Neural crest cell (in vitro differentiated cells): ENCODE data around the gene TUT1. TPM values are rescaled to one million over a fixed set of nuclear protein-coding genes. Genes with fewer than 3 reads are reported as not detected.
A peak's percentile ranks its signal among the peaks of the same experiment; 100 is the strongest.

Experiments
- DNase-seq: peaks from one replicate; pipeline ENCODE4 v3.0.0; 2021; ENCODE audit warnings: low read depth, mixed read lengths, low spot score
- H3K27ac Mint-ChIP-seq: one replicate; pipeline ENCODE4 v1.8.0; 2021; ENCODE audit warnings: mild to moderate bottlenecking, mixed read lengths; ENCODE audit not compliant: unreplicated experiment
- H3K27me3 Mint-ChIP-seq: 2 replicates; pipeline ENCODE4 v1.8.0; 2021; ENCODE audit warnings: low read depth, mild to moderate bottlenecking, mixed read lengths
- H3K36me3 Mint-ChIP-seq: 2 replicates; pipeline ENCODE4 v1.8.0; 2021; ENCODE audit warnings: low read depth, mild to moderate bottlenecking, mixed read lengths
- H3K4me1 Mint-ChIP-seq: 2 replicates; pipeline ENCODE4 v1.8.0; 2021; ENCODE audit warnings: mixed read lengths
- H3K4me3 Mint-ChIP-seq: one replicate; pipeline ENCODE4 v1.8.0; 2021; ENCODE audit warnings: mild to moderate bottlenecking, mixed read lengths
- H3K9me3 Mint-ChIP-seq: 2 replicates; pipeline ENCODE4 v1.8.0; 2021; ENCODE audit warnings: mixed read lengths
- CTCF ChIP-seq: fragments of 200-600 bp; sonication (generic); conservative IDR thresholded peaks from 2 replicates; pipeline ENCODE4 v1.5.0; 2021; ENCODE audit warnings: antibody characterized with exemption, mild to moderate bottlenecking
- total RNA-seq: library from RNA; stranded (reverse); gene quantifications from 2 replicates; pipeline ENCODE4 v1.2.1, GENCODE V29; 2021

Gene TUT1
- total RNA-seq, 1 donor from 2014 or later = 20.7 TPM

- H3K27ac Mint-ChIP-seq = no peak overlapping the region
- H3K4me1 Mint-ChIP-seq = peaks cover 29% of the 10 kb centered on the region
- no peak for TF ChIP-seq CTCF
- DNase-seq = no peak
- H3K4me3 Mint-ChIP-seq = peak overlapping the region; percentile 58
- no peaks in the 10 kb centered on the region for H3K36me3 Mint-ChIP-seq
- no peaks in the 10 kb centered on the region for H3K9me3 Mint-ChIP-seq
- peaks cover 92% of the 10 kb centered on the region for H3K27me3 Mint-ChIP-seq
These were observed 43.5 kb downstream of the TUT1 start for GRCh38 chr11:62547691-62548281.

- H3K27me3 Mint-ChIP-seq = peaks cover 96% of the 10 kb centered on the region
- H3K9me3 Mint-ChIP-seq = no peaks in the 10 kb centered on the region
- no peak for TF ChIP-seq CTCF
- DNase-seq = no peak
- peak overlapping the region; percentile 76 for H3K4me3 Mint-ChIP-seq
- no peaks in the 10 kb centered on the region for H3K36me3 Mint-ChIP-seq
- H3K4me1 Mint-ChIP-seq = peaks cover 22% of the 10 kb centered on the region
- H3K27ac Mint-ChIP-seq = no peak overlapping the region
These were observed 44.2 kb downstream of the TUT1 start for GRCh38 chr11:62546929-62547625.

GRCh38 chr11:62546244-62546928 lies 44.9 kb downstream of the TUT1 start, which contains the start of gene AHNAK:
AHNAK (minus strand) TSS chr11:62546806; CDS start chr11:62536098, 10,708 bp downstream.
- DNase-seq = peak; percentile 43
- TF ChIP-seq CTCF = no peak
- Mint-ChIP-seq H3K9me3 (no peaks in the 10 kb centered on the region), H3K36me3 (no peaks in the 10 kb centered on the region), H3K27ac (no peak within 1 kb of the TSS), H3K4me3 (peak within 1 kb of the TSS; percentile 80), H3K4me1 (peaks cover 15% of the 10 kb centered on the region), H3K27me3 (peaks cover 95% of the 10 kb centered on the region)

- Mint-ChIP-seq H3K9me3 (no peaks in the 10 kb centered on the region), H3K4me1 (peaks cover 18% of the 10 kb centered on the region), H3K36me3 (no peaks in the 10 kb centered on the region), H3K27me3 (peaks cover 95% of the 10 kb centered on the region), H3K4me3 (peak overlapping the region; percentile 80), H3K27ac (no peak overlapping the region)
- no peak for TF ChIP-seq CTCF
- DNase-seq = no peak
These were observed 45.7 kb downstream of the TUT1 start for GRCh38 chr11:62545437-62546243.
